Stimulated activated CD4-positive, alpha-beta T cell treated with anti-CD3 and anti-CD28 coated beads, Interleukin-1b, Interleukin-23, amount 100 ng/mL, for 4 hours (primary cell): Measurements from ENCODE around the gene MOB3B.

Source experiments
- DNase-seq, 2 donors: peaks; one replicate each; pipeline ENCODE4 v3.0.0-alpha.2; 2020; ENCODE audit warnings: low read depth in 2 of 2

Gene MOB3B

DNA sequence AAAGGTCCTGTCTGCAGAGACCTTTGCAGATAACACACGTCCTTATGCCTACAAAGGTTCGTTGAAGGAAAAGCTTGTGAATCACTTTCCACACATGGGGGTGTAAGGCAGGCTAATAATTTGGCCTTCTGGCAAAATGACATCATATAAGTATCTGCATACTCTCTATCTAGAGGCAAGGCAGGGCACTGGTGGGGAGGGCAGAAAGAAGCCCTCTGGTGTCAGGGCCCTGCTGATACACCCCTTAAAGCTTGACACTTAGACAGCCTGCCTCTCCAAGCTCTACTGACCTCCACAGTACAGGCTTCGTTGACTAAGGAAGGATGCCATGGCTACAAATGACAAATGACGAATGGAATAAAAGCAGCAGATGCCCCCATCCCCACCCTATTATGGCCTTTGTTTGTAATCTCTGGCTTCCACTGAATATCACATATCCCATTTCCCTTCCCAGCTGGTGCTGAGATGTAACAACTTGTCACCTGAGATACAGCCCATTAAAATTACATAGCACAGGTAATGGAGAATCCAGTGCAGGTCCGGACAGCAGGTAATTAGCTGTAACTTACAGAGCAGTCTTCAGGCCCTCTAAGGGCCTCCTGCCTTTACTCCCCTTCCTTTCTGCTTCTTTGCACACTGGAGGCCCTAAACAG, 82.5 kb downstream of the MOB3B start:
- no peak for DNase-seq

DNA sequence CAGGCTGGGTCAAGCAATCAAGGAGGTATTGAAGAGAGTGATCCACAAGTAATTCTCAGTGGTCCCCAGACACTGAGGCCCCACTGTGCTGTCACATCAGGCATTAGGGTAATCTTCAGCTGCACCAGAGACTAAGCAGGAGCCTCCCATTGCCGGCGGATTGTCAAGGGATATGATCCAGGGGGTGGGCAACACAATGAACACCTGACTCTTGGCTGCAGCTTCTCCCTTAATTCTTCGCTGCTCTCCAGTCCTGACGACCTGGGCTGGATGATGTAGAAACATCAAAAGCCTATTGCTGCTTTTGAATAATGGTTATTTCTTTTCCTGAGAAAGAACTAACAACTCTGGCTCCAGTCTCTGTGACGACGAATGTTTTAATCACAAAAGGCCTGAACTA, 83.9 kb downstream of the MOB3B start:
- no peak for DNase-seq

DNA sequence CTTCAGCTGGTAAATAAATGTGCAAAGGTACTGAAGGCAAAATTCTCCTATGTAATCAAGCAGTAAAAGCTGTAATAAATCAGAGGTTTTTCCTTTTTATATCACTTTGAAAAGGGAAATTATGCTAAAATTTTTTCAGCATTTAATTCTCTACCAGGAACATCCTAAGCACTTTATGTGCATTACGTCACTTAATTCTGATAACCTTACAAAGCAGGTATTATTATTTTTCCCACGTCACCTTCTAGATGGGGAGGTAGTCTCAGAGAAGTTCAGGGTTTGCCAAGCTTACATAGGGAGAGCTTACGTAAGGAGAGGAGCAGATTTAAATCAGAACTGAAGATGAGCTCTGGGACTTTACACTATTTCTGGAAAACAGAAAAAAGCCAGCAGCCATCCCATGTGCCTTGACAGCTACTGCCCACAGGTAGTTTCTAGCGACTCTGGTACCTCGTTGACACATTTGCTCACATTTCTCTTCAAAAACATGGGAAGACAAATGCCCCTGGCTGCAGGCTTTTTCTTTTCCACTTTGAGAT, 84.5 kb downstream of the MOB3B start:
- DNase-seq = no peak

DNA sequence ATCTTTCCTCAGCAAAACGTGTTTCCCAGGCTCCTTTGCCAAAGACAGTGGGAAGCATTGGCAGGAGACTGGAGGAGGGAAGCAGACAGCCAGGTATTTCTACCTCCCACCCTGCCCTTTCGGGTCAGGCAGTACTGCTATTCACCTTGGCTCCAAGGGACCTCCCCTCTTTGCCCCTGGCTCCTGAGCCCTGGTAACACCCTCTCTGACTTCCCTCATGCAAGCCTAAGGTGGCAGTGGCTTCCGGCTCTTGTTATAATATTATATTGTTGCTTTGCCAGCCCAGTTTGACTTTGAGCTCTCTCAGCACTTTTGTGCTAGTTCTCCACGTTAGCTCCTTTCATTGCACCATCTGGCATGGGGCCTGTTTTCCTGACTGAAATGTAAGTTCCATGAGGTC, 87.2 kb downstream of the MOB3B start:
- DNase-seq = no peak

DNA sequence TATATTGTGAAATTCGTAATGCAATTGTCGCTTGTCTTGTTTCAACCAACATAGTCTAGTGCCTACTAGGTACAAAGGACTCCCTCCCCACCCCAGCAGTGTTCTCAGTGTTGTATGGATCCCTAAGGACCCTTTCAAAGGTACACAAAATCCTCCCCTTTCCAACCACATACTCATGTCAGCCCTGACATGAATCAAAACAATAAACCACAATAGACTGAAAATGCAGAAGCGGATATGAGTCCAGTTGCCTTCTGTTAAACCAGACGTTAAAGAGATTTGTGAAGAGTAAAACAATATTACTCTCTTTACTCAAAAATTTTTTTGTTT, 87.9 kb downstream of the MOB3B start:
- no peak for DNase-seq

DNA sequence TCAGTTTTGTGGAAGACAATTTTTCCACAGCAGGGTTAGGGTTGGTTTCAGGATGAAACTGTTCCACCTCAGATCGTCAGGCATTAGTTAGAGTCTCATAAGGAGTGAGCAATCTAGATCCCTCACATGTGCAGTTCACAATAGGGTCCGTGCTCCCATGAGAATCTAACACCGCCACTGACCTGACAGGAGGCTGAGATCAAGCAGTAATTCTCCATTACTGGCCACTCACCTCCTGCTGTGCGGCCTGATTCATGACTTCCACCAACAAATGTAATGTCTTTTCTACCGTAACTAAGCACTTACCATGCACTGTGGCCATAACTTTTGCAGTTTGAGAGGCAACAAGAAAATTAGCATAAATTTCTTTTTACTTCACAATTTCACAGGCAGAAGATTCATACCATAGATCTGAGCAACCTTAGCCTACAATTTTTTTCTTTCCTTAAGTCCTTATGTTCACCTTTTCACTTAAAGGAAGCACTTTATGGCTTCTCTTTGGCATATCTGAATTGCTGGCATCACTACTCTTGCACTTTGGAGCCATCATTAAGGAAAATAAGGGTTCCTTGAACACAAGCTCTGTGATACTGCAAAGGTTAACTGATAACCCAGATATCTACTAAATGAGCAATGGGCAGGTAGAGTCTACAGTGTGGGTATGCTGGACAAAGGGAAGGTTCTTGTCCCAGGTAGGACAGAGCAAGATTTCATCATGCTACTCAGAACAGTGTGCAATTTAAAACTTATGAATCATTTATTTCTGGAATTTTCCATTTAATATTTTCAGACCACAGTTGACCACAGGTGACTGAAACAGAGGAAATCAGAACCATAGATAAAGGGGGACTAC, 88.5 kb downstream of the MOB3B start:
- no peak for DNase-seq

DNA sequence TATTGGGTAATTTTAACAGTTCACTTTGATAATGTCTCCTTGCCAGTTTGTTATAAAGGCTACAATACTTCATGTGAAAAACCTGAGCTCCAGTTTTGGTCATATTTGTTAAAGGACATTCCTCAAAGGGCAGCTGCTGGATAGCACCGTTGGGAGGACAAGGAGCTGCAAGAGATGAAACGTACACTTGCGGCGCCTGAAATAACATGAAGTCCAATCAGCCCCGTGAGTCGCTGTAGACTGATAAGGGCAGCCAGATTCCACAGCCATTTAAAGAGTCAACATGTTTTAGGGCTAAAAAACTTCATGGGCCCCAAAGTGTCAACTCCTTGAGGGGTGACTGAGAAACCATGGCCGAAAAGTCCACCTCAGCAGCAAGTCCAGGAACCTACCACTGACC, 91.1 kb downstream of the MOB3B start:
- no peak for DNase-seq

DNA sequence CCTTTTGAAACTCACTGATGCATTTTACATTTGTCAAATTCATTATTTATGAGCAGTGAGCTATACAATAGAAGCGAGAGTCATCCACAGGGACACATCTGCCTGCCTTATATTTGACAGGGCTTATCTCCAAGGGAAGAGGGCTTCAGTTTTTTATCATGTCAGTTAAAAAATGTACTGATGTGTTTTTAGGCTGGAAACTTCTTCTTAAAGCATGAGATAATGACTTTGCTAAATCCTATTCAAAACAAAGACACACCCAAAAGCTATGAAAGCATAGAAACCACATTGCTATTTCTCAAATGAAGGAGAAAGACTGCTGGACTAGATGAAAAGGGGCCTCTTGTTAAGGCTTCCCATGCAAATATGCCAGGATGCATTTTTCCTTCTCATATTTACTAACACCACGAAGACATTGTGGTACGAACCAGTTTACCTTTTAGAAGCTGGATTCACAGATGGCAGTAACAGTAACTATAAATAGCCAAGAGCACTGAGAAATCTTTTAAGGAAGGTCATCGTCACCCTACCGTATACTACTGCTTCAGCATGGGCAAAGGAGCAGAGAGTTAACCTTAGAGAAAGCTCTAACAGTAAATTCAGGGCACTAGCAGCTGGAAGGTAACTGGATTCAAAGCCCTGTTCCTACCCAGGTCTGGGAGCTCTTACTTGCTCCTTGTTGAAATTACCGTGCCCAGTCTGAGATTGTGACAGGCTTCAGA, 91.8 kb downstream of the MOB3B start:
- DNase-seq = no peak

DNA sequence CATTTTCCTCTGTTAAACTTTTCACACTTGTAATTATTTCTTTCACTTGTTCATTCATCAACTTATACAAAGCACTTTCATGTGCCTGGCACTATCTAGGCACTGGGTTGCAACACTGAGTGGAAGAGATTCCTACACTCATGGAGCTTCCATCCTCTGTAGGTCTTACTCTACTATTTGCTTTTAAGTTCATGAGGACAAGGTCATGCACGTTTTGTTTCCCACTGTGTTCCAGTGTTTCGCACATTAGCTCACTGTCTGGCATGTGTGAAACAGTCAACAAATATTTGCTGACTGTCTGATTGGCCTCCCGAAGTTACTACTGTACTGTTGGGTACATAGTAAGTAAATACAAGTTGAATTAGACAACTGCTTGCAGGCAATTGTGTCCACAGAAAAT, 93.4 kb downstream of the MOB3B start:
- DNase-seq = no peak

DNA sequence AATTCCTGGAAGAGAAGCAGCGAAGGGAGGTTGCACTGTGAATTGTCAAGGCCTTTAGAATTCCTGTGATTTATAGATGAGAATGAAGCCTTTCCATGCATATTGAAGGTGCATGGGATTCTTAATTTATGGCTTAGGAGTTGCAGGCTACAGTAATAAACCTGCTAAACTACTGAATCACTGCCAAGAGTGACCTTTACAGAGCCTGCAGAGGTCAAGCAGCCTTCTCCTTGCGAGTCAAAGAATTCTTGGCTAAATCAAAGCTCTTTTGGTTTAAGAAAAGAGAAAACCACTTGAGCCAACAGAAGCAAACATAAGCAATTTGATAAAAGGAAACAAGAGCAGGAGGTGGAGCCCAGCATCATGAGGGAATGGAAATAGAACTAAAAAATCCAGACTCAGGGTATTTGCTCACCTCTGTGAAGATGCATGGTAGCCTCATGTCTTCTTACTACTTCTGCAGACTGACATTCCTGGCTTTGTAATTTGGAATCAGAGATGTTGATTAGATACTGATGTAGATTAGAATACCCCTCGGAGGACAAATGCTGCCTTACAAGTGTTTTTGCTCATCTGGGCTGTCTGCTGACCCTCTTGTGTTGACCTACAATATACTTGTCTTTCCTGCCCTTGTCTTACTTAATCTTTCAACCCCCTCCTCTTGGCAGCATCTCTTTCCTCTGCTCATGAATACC, 95.8 kb downstream of the MOB3B start:
- no peak for DNase-seq

DNA sequence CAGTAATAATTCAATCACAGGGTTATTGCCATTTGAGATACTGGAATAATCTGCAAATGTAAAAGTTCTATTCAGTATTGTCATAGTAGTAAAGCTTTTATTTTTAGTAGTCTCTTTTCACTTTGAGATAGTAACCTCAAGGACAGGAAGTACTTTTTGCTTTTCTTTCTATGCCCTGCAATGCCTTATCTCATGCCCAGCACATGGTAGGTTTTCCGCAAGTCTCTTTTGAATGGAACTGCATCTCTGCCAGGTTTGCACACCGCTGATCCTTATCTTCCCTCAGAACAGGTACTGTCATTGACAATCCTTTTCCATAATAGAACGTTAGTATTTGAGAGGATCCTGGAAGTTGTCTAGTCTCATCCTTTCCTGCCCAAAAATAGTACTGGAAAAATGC, 97.3 kb downstream of the MOB3B start:
- DNase-seq = no peak

DNA sequence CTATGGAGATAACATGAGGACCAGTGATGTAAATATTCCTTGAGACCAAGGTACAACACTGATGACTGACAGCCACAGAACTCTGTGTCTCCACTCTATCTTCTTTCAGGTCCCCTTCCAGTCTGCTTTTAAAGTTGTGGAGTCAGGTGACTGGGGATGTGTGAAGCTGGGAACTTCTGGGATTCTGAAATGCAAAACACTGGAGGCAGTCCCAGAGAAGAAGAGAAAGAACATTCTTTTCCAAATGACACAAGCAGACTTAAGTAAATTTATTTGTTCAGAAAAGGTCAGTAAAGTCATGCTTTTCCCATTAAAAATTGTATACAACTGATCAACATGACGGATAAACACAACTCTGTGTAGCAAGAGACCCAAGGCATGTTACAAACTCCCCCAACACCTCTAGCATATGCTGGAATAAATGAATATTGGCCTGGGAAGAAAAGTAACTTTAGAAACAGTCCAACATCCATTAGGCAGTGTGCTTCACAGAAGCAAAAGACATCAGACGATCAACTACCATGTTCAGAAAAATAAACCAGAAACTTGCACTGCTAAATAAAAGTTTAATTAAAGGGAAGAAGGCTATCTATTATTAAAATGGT, 98.0 kb downstream of the MOB3B start:
- DNase-seq = no peak

DNA sequence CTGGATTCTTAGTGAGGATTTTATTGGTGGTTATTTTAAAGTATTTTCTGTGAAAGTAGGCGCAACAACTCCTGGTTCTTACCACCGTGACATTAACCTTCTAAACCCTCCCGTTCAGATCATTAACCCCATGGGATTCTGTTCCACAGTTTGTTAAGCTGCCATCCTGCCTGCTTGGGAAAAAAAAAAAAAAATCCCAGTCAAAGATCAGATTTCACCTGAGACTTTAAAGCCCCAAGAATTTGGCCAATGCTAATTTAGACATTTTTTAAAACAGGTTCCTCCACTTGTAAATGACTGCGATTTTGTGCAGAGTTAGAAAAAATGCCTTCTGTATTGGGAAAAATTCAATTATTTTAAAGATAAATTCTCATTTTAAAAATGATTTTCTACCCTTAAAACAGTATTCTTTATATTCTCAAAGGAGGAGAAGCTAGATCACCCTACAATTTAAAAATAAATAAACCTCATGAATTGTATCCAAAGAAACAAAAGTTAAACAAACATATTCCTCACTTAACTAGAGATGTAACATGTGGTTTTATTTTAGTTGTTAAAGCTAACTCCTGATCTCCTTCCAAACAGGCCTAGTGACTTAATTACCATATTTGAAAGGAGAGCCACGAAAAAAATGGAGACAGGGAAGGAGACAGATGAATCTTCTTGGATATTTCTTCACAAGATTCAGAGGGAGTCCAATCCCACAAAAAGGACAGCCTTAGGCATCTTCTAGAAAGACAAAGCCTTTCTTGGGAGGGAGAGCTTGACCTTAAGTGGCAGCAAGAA, 98.7 kb downstream of the MOB3B start:
- DNase-seq = no peak

DNA sequence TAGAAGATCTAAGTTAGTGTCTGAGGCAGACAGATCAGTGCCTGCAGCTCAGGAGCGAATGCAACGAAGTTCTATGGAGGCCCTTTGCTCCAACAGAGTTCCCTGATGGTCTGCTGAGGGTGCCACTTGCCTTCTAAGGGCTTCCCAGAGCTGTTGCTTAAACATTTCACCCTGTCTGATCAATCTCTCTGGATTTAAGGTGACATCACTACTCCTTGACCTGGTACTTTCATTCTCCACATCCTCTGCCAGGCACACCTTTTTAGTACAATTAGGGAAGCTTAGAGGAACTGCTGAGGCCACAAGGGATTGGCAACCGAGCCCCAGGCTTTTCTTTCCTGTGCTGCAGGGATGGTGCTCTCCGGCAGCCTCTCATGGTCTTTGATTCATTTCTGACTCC, 99.7 kb downstream of the MOB3B start:
- DNase-seq = no peak

DNA sequence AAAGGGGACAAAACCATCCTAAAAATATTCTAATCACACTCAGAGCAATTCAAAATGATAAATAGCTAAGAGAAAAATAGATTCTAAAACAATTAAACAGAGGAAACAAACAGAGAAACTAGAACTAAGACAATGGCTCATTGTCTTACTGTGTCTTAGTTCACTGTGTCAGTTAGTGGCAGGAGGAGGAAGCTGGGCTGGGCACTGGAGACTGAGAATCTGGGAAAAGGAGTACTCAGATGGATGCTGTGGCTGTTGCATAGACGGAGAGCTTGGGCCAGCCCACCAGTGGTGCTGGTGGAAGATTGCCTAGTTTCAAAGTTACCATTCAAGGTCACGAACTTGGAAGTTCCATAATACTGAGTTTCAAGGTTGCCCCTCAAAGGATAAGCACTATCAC, 100.2 kb downstream of the MOB3B start:
- no peak for DNase-seq

DNA sequence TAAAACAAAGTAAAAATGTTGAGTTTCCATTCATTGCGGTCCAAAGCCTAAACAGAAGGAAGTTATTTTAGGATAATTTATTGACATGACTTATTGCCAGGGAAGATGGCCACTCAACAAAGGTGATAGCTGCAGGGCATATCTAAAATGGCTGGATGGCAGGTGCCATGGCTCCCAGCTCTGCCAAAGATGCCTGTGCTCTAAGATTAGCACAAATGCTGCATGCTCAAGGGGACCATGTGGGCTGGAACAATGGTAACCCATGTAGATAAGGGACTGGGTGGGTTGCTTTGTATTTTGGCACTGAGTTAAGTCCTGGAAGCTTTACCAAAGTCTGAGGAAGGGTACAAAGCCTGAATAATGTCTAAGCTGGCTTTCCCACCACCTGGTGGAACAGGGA, 101.1 kb downstream of the MOB3B start:
- no peak for DNase-seq

DNA sequence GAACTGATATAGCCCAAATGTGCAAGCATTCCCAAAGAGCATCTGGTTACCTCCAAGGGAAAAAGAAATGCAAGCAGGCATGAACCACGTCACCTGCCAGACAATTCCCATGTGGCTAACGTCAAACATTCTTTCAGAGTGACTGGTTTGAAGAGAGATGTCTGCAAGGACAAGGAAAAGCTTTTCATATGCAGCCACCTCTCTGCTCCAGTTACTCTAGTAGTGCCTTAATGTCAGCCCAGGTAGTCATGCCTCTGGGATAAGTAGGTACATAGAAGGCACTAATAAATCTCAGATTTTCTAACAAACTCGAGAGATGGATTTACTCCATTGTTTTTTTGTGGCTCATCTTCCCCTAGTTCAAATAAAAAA, 102.4 kb downstream of the MOB3B start:
- DNase-seq = no peak

DNA sequence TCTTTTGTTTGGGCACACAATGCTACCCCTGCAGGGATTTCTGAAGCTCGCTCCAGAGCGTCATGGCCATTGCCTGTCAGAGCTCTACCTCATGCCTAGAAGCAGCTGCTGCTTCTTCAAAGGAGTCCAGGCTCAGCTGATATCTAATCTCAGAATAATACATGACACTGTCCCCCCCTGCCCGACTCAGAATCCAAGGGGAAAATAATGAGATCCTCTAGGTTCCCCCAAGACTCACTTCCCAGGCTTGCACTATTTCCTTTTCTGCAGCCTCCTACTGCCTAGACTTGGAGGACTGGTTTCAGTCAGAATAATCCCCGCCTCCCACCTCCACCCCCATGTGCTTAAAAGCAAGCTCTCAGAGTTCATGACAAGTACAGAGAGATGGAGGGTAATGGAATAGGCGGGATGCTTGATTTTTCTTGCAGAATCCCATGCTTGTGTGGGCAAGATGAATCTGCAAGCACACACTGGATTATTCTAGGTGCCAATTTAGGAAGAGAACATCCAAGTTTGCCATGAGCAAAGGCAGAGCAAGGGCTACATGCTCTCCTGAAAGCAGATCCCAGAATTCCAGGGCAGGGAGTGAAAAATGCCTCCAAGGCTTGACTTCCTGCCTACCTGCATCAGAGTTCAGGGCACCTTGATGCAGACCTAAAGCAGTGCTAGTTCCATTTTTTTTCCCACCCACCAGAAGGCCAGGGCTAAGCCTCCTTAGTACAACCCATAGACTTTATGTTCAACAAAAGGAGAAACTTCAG, 102.9 kb downstream of the MOB3B start:
- no peak for DNase-seq

DNA sequence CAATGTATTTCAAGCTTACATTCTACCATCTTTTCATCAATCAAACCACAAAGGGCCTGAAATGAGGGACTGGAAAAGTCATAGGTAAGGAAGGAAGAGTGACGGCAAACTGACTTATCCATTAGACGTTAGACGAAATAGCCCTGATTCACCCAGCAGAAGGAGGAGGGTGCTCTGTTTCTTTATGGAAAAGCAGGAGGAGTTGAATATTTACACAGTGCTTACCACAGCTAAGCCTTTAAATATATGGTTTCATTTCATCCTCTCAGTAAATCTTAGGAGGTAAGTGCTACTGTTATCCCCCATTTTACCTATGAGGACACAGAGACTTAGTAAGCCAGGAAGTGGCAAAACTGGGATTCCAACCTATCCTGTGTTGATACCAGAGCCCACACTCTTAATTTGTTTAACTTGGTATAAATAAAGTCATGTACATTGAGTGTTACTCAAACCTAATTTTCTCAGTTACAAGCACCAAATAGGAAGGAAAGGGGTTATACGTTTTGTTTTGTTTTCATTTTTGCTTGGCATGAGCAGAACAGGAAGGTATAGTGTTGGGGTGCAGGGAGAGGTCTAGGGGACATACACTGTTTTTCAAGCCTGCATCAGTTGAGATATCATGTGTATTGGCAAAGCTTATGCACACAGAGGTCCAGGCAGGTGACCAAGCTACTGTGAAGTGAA, 103.6 kb downstream of the MOB3B start:
- no peak for DNase-seq
